SU-DHL-6 (cell line): ENCODE data around the gene SMAD3.
A peak's percentile ranks its signal among the peaks of the same experiment; 100 is the strongest.

Source experiments
- H2AFZ ChIP-seq: fragments of 200-600 bp; sonication (generic); 2 replicates; pipeline ENCODE4 v1.6.1; 2014; ENCODE audit warnings: low read depth, mild to moderate bottlenecking, moderate library complexity, mixed read lengths, antibody characterized with exemption, low read length; ENCODE audit not compliant: severe bottlenecking
- H3F3A ChIP-seq: fragments of 200-600 bp; shearing (Covaris generic); 2 replicates; pipeline ENCODE4 v1.6.0; 2016; ENCODE audit warnings: antibody characterized with exemption, mild to moderate bottlenecking; ENCODE audit not compliant: insufficient read depth
- H3K27ac ChIP-seq: fragments of 200-600 bp; sonication (generic); 2 replicates; pipeline ENCODE4 v1.5.1; 2016; ENCODE audit warnings: low read depth, mild to moderate bottlenecking, low read length, moderate library complexity, mixed read lengths
- H3K27me3 ChIP-seq: fragments of 200-600 bp; sonication (generic), shearing (Covaris generic); 2 replicates; pipeline ENCODE4 v1.6.0; 2014; ENCODE audit warnings: mild to moderate bottlenecking, low read length
- H3K36me3 ChIP-seq: fragments of 200-600 bp; sonication (generic); 2 replicates; pipeline ENCODE4 v1.6.1; 2014; ENCODE audit warnings: mild to moderate bottlenecking, low read length, mixed read lengths
- H3K4me2 ChIP-seq: fragments of 300-600, 200-600 bp; shearing (Covaris generic), sonication (generic); 2 replicates; pipeline ENCODE4 v1.6.0; 2014; ENCODE audit warnings: low read length, low read depth, mild to moderate bottlenecking; ENCODE audit not compliant: poor library complexity, severe bottlenecking
- H3K4me3 ChIP-seq: fragments of 200-600 bp; sonication (generic); 2 replicates; pipeline ENCODE4 v1.5.1; 2014; ENCODE audit warnings: antibody characterized with exemption, low read length, mild to moderate bottlenecking, mixed read lengths; ENCODE audit not compliant: insufficient read depth, poor library complexity, severe bottlenecking
- H3K79me2 ChIP-seq: fragments of 200-600 bp; sonication (generic); 2 replicates; pipeline ENCODE4 v1.6.1; 2014; ENCODE audit warnings: mild to moderate bottlenecking, low read length, moderate library complexity; ENCODE audit not compliant: insufficient read depth
- H3K9ac ChIP-seq: fragments of 200-600 bp; sonication (generic); 2 replicates; pipeline ENCODE4 v1.7.0; 2014; ENCODE audit warnings: mild to moderate bottlenecking, low read length
- H3K9me2 ChIP-seq: fragments of 200-600 bp; sonication (generic); replicated peaks from 2 replicates; pipeline ENCODE4 v1.6.1; 2014; ENCODE audit warnings: low read length; ENCODE audit not compliant: insufficient read depth
- H3K9me3 ChIP-seq: fragments of 200-600 bp; sonication (generic); 2 replicates; pipeline ENCODE4 v1.6.1; 2014; ENCODE audit warnings: low read length, mixed read lengths; ENCODE audit not compliant: insufficient read depth
- H4K20me1 ChIP-seq: fragments of 200-600 bp; sonication (generic); 2 replicates; pipeline ENCODE4 v1.6.1; 2014; ENCODE audit warnings: low read depth, mild to moderate bottlenecking, antibody characterized with exemption, low read length, moderate library complexity, mixed read lengths
- EZH2phosphoT487 ChIP-seq: fragments of 200-600 bp; sonication (generic), shearing (Covaris generic); conservative IDR thresholded peaks from 2 replicates; pipeline ENCODE4 v1.6.1; 2018; ENCODE audit warnings: mild to moderate bottlenecking, antibody characterized with exemption, low read length, moderate library complexity, mixed read lengths
- TF ChIP-seq, protein P1 (sequence below): fragments of 200-600 bp; sonication (generic); IDR thresholded peaks from one replicate; pipeline ENCODE4 v1.5.1; 2017; ENCODE audit warnings: antibody characterized with exemption, mild to moderate bottlenecking, low read length, moderate library complexity; ENCODE audit not compliant: insufficient read depth, poor library complexity, severe bottlenecking

SMAD3 gene

DNA sequence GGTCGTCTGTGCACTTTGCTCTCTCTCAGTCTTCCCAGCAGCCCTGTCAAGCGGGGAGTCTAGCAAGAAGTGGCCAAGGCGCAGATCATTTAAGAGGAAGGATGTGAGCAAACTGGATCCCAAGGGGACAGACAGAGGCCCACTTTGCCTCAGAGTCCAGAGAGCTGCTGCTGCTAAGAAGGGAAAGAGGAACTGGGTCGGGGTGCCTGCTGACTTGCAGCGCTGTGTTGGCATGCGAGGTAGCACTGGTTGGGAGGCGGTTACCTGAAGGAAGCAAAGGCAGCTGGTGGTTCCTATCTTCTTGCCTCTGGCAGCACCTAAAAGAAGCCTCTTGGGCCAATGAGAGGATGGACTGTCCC is 28.1 kb downstream of the SMAD3 start:
- Histone ChIP-seq H3F3A (peaks cover 14% of the 10 kb centered on the region), H3K36me3 (no peaks in the 10 kb centered on the region), H3K9me2 (no peaks in the 10 kb centered on the region), H3K9ac (peak overlapping the region; percentile 35), H3K27ac (peak overlapping the region; percentile 69), H3K9me3 (no peaks in the 10 kb centered on the region), H3K4me3 (peak overlapping the region; percentile 8), H3K27me3 (no peaks in the 10 kb centered on the region), H2AFZ (no peak overlapping the region), H3K79me2 (peaks cover 16% of the 10 kb centered on the region), H4K20me1 (no peaks in the 10 kb centered on the region), H3K4me2 (peak overlapping the region; percentile 50)
- TF ChIP-seq, protein P1, sequence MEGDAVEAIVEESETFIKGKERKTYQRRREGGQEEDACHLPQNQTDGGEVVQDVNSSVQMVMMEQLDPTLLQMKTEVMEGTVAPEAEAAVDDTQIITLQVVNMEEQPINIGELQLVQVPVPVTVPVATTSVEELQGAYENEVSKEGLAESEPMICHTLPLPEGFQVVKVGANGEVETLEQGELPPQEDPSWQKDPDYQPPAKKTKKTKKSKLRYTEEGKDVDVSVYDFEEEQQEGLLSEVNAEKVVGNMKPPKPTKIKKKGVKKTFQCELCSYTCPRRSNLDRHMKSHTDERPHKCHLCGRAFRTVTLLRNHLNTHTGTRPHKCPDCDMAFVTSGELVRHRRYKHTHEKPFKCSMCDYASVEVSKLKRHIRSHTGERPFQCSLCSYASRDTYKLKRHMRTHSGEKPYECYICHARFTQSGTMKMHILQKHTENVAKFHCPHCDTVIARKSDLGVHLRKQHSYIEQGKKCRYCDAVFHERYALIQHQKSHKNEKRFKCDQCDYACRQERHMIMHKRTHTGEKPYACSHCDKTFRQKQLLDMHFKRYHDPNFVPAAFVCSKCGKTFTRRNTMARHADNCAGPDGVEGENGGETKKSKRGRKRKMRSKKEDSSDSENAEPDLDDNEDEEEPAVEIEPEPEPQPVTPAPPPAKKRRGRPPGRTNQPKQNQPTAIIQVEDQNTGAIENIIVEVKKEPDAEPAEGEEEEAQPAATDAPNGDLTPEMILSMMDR, result no peak
- no peak for TF ChIP-seq EZH2phosphoT487

DNA sequence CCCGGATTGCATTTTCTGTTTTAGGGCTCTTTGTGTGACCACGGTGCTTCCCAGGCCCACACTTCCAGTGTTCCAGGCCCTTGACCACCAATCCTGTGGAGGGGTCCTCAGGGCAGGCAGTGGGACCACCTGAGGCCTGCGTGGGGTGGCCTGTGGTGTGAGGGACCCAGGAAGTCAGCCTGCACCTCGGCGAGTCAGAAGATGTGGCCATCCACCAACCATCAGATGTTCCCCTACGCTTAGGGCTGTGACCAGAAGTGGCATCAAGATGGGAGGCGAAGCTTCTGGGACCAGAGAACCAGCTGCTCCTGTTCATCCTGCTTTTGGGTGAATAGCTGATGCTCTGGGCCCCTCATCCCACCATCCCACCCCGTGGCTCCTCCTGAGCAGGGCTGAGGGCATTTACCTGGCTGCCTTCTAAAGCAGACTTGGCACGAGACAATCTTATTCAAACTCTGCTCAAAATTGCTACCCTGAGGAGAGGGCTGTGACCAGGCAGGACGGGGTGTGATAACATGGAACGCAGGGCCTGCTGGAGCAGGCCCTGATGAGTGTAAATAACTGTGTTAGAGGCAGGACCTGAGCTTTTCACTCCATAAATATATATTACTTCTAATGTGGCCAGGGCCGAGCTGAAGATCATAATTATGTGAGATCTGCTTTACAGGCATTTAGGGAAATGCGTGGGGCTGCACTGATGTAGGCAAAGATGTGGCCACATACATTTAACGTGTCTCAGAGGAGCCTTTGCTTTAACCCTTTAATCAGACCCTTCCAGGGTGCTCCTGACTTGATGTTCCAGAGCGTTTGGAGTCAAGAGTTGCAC is 28.8 kb downstream of the SMAD3 start:
- TF ChIP-seq, protein P1, result no peak
- no peak for TF ChIP-seq EZH2phosphoT487
- Histone ChIP-seq H2AFZ (no peak overlapping the region), H4K20me1 (no peaks in the 10 kb centered on the region), H3K9ac (peak overlapping the region; percentile 35), H3K27ac (peak overlapping the region; percentile 69), H3K9me2 (no peaks in the 10 kb centered on the region), H3K4me2 (peak overlapping the region; percentile 50), H3K4me3 (no peak overlapping the region), H3K36me3 (no peaks in the 10 kb centered on the region), H3F3A (peaks cover 14% of the 10 kb centered on the region), H3K79me2 (peaks cover 16% of the 10 kb centered on the region), H3K9me3 (no peaks in the 10 kb centered on the region), H3K27me3 (no peaks in the 10 kb centered on the region)

DNA sequence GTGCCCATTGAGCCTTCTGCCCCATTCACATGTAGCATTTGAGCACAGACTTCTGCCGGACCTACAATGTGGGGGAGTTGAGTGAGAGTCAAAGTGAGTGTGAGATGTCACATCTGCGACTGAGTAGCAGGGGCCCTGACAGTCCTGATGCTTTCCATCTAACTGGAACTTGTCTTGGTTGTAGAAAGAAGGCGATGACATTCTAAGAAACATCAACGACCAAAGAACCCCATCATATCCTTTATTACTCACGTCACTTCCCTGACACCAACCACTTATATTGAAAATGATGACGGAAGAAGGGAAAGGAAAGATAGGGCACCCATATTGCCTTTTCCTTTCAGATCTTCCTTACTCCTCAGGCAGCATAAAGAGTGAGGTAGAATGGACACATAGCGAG is 30.5 kb downstream of the SMAD3 start:
- no peak overlapping the region for H3K4me2 ChIP-seq

More for the DNA sequence above, 30.5 kb downstream of the SMAD3 start:
- no peak overlapping the region for H3K9ac ChIP-seq
- no peak overlapping the region for H2AFZ ChIP-seq
- H3K9me2 ChIP-seq, result no peaks in the 10 kb centered on the region
- H3K27ac ChIP-seq, result no peak overlapping the region
- no peak overlapping the region for H3K4me3 ChIP-seq
- H3K79me2 ChIP-seq, result peaks cover 16% of the 10 kb centered on the region
- H4K20me1 ChIP-seq, result no peaks in the 10 kb centered on the region
- no peaks in the 10 kb centered on the region for H3K36me3 ChIP-seq
- TF ChIP-seq, protein P1, result no peak
- TF ChIP-seq EZH2phosphoT487, result no peak
- H3K27me3 ChIP-seq, result no peaks in the 10 kb centered on the region
- H3K9me3 ChIP-seq, result no peaks in the 10 kb centered on the region
- peaks cover 14% of the 10 kb centered on the region for H3F3A ChIP-seq
